HepG2 (cell line): Measurements from ENCODE around the gene SRCAP. TPM values are rescaled to one million over a fixed set of nuclear protein-coding genes. Genes with fewer than 3 reads are reported as not detected.
A peak's percentile ranks its signal among the peaks of the same experiment; 100 is the strongest.

ENCODE experiments used
- FOSL1 ChIP-seq: sonication (generic); formaldehyde crosslinking; IDR thresholded peaks from 2 replicates; pipeline ENCODE4 v1.9.0; 2021; ENCODE audit warnings: missing genetic modification reagents, borderline replicate concordance
- KIAA2018 ChIP-seq: sonication (generic); formaldehyde crosslinking; IDR thresholded peaks from 2 replicates; pipeline ENCODE4 v1.5.0; 2020; ENCODE audit warnings: mild to moderate bottlenecking, missing genetic modification reagents, borderline replicate concordance
- NFKB2 ChIP-seq: sonication (generic); formaldehyde crosslinking; IDR thresholded peaks from 2 replicates; pipeline ENCODE4 v1.4.0; 2020; ENCODE audit warnings: missing genetic modification reagents, borderline replicate concordance
- POLR2AphosphoS2 ChIP-seq: IDR thresholded peaks from 2 replicates; pipeline ENCODE4 v1.6.1; 2011; ENCODE audit warnings: low read depth, low read length, improper control_type of control experiment
- PRDM10 ChIP-seq: sonication (generic); formaldehyde crosslinking; IDR thresholded peaks from 2 replicates; pipeline ENCODE4 v1.4.0; 2020; ENCODE audit warnings: low read depth, missing genetic modification reagents
- SNAI1 ChIP-seq: sonication (generic); formaldehyde crosslinking; IDR thresholded peaks from 2 replicates; pipeline ENCODE4 v1.5.0; 2020; ENCODE audit warnings: mild to moderate bottlenecking, missing genetic modification reagents, borderline replicate concordance
- SRSF4 ChIP-seq: fragments of 200-400 bp; formaldehyde crosslinking; IDR thresholded peaks from one replicate; pipeline ENCODE4 v1.6.1; 2018; ENCODE audit warnings: mild to moderate bottlenecking, low read depth, low read length, moderate library complexity; ENCODE audit not compliant: poor library complexity, severe bottlenecking
- SYNCRIP ChIP-seq: fragments of 200-400 bp; formaldehyde crosslinking; IDR thresholded peaks from 2 replicates; pipeline ENCODE4 v1.6.1; 2018; ENCODE audit warnings: mild to moderate bottlenecking, low read depth, low read length; ENCODE audit not compliant: insufficient read depth
- TARDBP ChIP-seq: sonication (generic); formaldehyde crosslinking; IDR thresholded peaks from 2 replicates; pipeline ENCODE4 v1.8.0; 2022; ENCODE audit warnings: mild to moderate bottlenecking, missing genetic modification reagents
- XBP1 ChIP-seq: sonication (generic); formaldehyde crosslinking; IDR thresholded peaks from 2 replicates; pipeline ENCODE4 v1.5.0; 2020; ENCODE audit warnings: missing genetic modification reagents
- ZFX ChIP-seq: sonication (generic); formaldehyde crosslinking; IDR thresholded peaks from 2 replicates; pipeline ENCODE4 v1.4.0; 2020; ENCODE audit warnings: mild to moderate bottlenecking, low read depth, missing genetic modification reagents, moderate library complexity
- ZNF343 ChIP-seq: sonication (generic); formaldehyde crosslinking; IDR thresholded peaks from 2 replicates; pipeline ENCODE4 v1.4.0; 2020; ENCODE audit warnings: mild to moderate bottlenecking, missing genetic modification reagents
- ZNF724P ChIP-seq: sonication (generic); formaldehyde crosslinking; IDR thresholded peaks from 2 replicates; pipeline ENCODE4 v1.8.0; 2022; ENCODE audit warnings: missing genetic modification reagents, borderline replicate concordance
- polyA plus RNA-seq, 8 experiments: library from polyadenylated mRNA; depleted of rRNA in 3 of 8; stranded (reverse) in 7 of 8; unstranded in 1 of 8; fragments of >200 nt; fragmentation: Illumina TruSeq in 4 of 8; extraction: Trizol in 4 of 8; gene quantifications; 2 replicates each; pipeline versions ENCODE4 v1.2.1 to v1.2.3, GENCODE V29; 2011 to 2016; ENCODE audit warnings: low read depth in 4 of 8, missing spikeins in 1 of 8, mixed read lengths in 1 of 8; ENCODE audit not compliant: insufficient read depth in 1 of 8
- total RNA-seq, 5 experiments: library from RNA; depleted of rRNA; stranded (reverse); fragments of >200 nt; fragmentation: Illumina TruSeq; extraction: Trizol; gene quantifications; 2 replicates each; pipeline ENCODE4 v1.2.3, GENCODE V29; 2016; ENCODE audit warnings: low read depth in 1 of 5
- TF ChIP-seq, protein P1 (sequence below): IDR thresholded peaks from 2 replicates; pipeline ENCODE4 v1.6.1; 2016; ENCODE audit warnings: missing biosample characterization, missing genetic modification reagents, low read depth

Gene SRCAP
- total and polyA plus RNA-seq, 2 of the 13 experiments (the other 11 are each of a cell fraction or from before 2014, with no cell fraction given): 4.9 to 9.0 TPM

- TF ChIP-seq NFKB2 (CRISPR knock-in tag): peak; percentile 85; the same call in 1 of the 2 replicates
- TF ChIP-seq SNAI1 (CRISPR knock-in tag): no peak; the same call in 1 of the 2 replicates
- peak; percentile 31; the same call in 1 of the 2 replicates for TF ChIP-seq PRDM10
- TF ChIP-seq XBP1 (CRISPR knock-in tag): no peak
- TF ChIP-seq POLR2AphosphoS2: no peak
- TF ChIP-seq FOSL1 (CRISPR knock-in tag): no peak
- no peak for TF ChIP-seq KIAA2018 (CRISPR knock-in tag)
- TF ChIP-seq SRSF4: no peak
- peak; percentile 63 for TF ChIP-seq ZFX
- TF ChIP-seq TARDBP: peak; percentile 81
- TF ChIP-seq, protein P1, sequence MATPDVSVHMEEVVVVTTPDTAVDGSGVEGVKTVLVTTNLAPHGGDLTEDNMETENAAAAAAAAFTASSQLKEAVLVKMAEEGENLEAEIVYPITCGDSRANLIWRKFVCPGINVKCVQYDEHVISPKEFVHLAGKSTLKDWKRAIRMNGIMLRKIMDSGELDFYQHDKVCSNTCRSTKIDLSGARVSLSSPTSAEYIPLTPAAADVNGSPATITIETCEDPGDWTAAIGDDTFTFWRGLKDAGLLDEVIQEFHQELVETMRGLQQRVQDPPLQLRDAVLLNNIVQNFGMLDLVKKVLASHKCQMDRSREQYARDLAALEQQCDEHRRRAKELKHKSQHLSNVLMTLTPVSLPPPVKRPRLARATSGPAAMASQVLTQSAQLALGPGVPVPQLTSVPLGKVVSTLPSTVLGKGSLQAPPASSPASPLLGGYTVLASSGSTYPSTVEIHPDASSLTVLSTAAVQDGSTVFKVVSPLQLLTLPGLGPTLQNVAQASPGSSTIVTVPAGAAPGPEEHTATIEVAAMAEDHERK: peak; percentile 64
- TF ChIP-seq SYNCRIP: no peak
- TF ChIP-seq ZNF724P: no peak; the same call in 1 of the 2 replicates
- TF ChIP-seq ZNF343 (CRISPR knock-in tag): no peak
Observed at GRCh38 chr16:30761928-30762902, 63.2 kb downstream of the SRCAP start, which contains the start of the genes CFAP119 and RNF40 (continued).
